Stimulated activated naive CD4-positive, alpha-beta T cell (primary cell): ENCODE results near the gene MEGF11.

Experiments
- DNase-seq, 6 experiments: peaks; one replicate each; lab custom pipeline; 2025; lab: John Stamatoyannopoulos, UW

MEGF11 gene

GRCh38 chr15:66239514-66239913 lies 14.0 kb downstream of the MEGF11 start:
- no peak for DNase-seq

DNA sequence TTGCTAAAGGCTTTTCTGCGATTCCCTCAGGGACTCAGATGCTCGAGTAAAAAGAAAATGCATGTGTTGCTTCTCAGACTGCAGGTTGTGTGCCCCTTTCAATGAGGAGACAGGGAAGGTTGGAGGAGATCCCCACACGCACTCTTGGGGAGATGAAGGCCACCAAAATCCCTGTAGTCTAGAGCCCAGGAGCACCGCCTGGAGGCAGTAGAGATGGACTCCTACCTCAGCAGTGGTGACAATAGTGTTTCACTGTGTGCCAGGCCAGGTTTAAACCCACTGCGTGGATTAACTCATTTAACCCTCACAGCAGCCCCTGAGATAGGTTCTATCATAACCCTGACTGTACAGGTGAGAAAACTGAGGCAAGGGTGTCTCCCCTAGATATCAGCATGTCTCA lies 15.2 kb downstream of the MEGF11 start:
- DNase-seq, result no peak

- no peak for DNase-seq
Observed at GRCh38 chr15:66237513-66238235, 15.9 kb downstream of the MEGF11 start.

GRCh38 chr15:66236806-66237375 lies 16.7 kb downstream of the MEGF11 start:
- no peak for DNase-seq

DNA sequence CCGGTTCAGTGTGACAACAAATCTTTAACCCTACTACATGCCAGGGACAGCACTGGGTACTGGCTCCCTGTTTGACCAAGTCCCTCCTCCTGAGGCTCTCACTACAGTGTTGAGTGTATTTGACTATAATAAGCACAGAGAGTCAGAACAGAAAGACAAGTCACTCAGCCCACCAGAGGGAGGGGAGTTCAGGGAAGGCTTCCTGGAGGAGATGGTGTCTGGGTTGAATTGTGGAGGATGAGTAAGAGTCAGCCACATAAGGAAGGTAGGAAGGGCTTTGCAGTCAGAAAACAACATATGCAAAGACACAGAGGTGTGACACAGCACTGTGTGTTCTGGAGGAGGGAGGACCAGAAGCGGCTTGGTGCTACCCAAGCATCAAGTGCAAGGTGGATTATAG lies 17.7 kb downstream of the MEGF11 start:
- no peak for DNase-seq

GRCh38 chr15:66234798-66235197 lies 18.8 kb downstream of the MEGF11 start:
- DNase-seq, result no peak

DNA sequence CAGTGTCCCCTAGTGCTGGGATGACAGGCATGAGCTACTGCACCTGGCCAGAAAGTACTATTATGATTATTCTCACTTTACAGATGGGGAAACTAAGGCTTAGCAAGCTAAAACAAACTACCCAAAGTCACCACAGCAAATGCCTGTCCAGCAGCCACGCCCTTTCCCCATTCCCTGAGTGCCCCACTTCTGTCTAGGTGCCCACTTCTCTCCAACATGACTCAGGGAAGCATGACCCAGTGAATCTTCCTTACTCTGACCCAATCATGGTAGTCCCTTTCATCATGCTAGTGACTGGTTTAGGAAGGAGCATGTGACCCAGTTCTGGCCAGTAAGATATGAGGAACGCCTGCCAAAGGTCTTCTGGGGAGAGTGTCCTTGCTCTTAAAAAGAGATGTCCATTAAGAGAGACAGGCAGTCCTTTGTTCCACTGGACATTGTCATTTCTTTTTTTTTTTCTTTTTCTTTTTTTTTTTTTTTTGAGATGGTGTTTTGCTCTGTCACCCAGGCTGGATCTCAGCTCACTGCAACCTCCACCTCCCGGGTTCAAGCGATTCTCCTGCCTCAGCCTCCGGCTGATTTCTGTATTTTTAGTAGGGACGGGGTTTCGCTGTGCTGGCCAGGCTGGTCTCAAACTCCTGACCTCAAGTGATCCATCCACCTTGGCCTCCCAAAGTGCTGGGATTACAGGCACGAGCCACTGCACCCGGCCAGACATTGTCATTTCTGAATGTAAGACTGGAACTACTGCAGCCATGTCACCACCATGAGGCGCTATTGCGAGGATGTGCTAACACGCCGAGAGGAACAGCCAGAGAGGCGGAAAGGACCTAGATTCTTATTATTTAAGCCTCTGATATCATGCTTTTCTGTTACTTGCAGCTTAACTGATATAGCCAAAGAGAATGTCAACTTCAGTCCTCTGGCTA lies 19.8 kb downstream of the MEGF11 start:
- no peak for DNase-seq

- no peak for DNase-seq
Observed at GRCh38 chr15:66232267-66232625, 21.3 kb downstream of the MEGF11 start.

- DNase-seq, result no peak
Observed at GRCh38 chr15:66231394-66232266, 21.9 kb downstream of the MEGF11 start.

DNA sequence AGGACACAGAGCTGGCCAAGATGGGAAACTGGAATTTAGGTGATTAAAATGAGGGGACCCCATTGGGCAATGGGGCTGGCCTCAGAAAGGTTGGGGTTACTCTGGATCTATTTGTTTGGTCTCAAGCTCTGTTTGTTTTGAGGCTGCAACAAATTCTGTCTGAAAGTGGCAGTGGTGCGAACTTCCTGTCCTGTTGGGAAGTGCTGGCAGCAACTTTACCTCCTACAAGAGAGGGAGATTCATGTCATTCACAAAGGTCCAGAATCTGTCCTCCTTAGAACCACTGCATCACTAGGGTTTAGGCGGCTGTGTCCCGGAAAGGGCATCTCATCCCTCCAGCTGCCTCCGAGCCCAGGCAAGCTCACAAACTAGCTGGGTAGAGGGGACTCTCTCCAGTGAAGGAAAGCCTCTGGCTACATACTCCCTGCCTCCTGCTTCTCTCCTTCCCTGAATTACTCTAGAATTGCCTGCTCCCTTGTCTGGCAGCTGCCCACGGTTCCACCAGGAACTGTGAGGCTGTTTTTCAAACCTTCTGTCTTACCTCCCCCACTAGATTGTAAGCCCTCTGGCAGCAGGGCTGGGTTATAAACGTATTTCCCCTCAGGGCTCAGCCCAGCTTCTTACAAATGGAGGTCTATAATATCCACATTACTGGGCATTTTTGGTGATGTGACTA lies 23.6 kb downstream of the MEGF11 start:
- no peak for DNase-seq

DNA sequence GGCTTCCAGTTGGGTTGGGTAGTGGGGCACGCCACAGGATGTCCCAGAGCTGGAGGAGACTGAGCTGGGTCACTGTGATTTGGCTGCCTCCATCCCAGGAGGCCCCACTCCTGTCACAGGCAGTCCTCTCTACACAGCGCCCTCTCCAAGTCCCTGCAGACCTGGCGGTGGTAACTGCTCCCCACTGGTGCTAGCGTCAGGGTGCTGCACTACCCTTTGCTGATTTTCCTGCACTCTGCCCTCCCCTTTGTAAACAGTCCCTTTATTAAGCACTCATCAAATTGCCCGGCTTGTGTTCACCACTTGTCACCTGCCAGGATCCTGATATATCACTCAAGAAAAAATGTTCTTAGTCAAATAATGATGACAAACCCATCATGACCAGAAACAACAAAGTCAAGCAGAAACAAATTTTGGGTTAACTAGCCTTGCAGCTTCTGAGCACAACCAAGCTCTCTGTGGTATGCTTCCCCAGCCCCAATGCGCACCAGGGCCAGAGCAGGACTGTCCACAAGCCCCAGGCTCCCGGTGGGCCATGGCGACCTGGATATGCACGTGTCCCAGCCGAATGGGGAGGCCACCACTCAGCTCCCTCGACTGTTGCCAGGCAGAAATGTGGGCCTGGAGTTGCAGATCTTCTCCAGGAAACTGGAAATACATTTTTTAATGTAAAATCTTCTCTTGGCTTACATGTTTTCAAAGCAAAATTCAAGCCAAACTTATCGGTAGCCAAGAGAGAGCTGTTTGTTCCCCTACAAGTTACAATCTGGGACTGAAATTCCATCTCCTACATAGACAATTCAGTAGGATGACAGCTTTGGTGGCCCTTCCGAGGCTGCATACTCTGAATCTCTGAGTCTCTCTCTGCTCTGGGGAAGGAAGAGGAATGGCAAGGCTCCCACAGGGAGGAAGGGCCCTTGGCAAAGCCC lies 24.5 kb downstream of the MEGF11 start:
- no peak for DNase-seq

DNA sequence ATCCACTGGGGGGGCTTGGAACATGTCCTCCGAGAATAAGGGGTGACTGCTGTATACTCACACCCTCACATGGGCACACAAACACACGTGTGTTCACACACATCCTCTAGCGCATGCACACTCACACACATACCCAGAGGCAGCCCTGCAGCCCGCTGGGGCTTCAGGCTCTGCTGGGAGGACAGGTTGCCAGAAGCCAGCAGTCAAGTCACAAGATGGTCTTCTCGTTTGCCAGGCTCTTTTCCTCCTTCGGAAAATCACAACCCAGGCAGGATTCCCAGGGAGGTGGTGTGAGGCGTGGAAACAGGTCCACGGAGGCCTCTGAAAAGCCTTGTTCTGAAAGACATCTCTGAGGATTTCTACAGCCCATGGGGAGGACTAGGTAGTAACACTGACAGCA lies 26.8 kb downstream of the MEGF11 start:
- no peak for DNase-seq

- no peak for DNase-seq
Observed at GRCh38 chr15:66225656-66226274, 27.8 kb downstream of the MEGF11 start.

DNA sequence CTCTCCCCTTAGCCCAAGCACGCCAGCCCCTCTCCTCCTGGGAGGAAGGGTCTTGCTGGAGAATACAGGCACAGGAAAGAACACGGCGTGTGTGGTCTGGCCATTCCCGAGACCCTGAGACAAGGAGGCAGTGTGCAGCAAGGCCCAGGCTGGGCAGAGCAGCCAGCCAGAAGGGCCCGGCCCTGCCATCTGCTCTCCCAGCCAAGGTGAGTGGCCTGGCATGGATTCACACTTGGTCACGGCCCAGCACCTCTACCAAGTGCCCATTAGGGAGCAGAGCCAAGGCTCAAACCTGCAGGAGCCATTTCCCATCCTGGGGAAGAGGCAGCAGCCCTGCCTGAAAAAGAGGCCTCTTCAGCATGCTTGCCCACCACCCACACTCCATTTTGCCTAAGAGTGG lies 28.6 kb downstream of the MEGF11 start:
- DNase-seq, result no peak

GRCh38 chr15:66222273-66223198 lies 31.0 kb downstream of the MEGF11 start:
- no peak for DNase-seq

DNA sequence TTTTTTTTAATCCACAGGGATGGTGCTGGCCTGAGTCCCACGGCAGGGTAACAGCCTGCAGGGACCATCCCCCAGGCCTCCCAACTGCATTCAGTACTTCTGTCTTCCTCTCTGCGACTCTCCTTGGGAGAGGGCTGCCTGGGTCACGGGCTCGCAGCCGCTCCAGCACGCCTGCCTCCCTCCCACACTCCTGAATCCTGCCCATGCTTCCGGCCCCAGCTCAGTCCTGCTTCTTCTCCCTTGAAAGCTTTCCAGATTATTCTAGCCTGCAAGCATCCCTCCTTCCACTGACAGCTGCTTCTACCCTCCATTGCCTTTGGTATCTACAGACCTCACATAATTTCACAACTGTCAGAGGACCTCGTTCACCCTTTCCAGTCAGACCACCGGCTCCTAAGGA lies 32.4 kb downstream of the MEGF11 start:
- no peak for DNase-seq

DNA sequence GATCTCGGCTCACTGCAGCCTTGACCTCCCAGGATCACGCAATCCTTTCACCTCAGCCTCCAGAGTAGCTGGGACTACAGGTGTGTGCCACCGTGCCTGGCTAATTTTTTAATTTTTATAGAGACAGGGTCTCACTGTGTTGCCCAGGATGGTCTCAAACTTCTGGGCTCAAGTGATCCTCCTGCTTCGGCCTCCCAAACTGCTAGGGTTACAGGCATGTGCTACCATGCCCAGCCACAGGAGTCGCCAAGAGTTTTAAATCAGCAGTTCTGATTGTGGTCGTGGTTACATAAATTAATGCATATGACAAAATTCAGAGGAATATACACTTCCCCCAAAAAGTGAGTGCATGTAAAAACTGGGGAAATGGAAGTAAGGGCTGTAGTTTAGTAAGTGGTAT lies 32.9 kb downstream of the MEGF11 start:
- no peak for DNase-seq

- no peak for DNase-seq
Observed at GRCh38 chr15:66219339-66219738, 34.2 kb downstream of the MEGF11 start.

GRCh38 chr15:66216806-66217205 lies 36.7 kb downstream of the MEGF11 start:
- no peak for DNase-seq
